NCI-H460 (cell line): ENCODE measurements around the gene ATP11C. TPM values are rescaled to one million over a fixed set of nuclear protein-coding genes. Genes with fewer than 3 reads are reported as not detected.

ENCODE experiments used
- DNase-seq: peaks from one replicate; pipeline ENCODE4 v3.0.0-alpha.2; 2016; ENCODE audit warnings: low read depth; ENCODE audit errors: extremely low read depth
- total RNA-seq: library from RNA; depleted of rRNA; stranded (reverse); fragments of >200 nt; shearing (Covaris generic); gene quantifications from 2 replicates; pipeline ENCODE4 v1.2.3, GENCODE V29; 2014

ATP11C gene
- total RNA-seq, 1 experiment from 2014 or later = 65.9 TPM

DNA sequence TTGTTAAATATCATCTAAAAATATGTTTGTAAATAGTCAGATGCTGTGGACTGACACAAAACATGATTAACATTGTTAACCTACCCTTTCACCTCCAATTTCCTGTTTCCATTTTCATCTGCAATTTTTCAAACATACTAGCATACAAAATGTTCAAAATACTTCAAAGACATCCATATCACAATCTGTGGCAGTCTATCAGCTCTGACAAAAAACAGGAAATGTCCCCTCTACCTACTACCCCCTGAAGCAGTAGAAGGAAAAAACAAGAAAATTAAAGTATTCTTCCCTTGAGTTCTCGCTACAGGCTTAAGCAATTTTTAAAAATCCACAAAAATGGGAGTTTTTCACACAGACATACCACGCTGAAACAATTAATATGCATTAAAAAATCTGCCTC lies 116.6 kb downstream of the ATP11C start:
- DNase-seq = no peak

DNA sequence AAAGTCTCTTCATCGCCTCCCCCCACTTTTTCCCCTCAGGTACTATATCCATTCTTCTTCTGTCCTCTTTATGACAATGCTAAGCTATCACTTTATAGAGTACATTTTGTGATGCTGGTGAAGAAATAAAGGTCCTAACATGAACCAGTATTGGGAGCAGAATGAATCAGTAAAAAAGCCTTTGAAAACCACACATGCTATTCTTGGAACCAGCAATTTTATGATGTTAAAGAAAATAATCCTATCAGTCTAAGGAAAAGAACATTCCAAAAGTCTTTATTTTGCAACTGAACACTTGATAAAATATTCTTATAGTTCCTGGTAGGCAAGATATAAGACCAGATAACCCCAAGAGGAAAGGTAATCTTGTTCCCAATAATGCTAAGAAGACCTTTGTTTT lies 117.1 kb downstream of the ATP11C start:
- DNase-seq = no peak

GRCh38 chrX:139811942-139812629 lies 120.8 kb downstream of the ATP11C start:
- DNase-seq = no peak

DNA sequence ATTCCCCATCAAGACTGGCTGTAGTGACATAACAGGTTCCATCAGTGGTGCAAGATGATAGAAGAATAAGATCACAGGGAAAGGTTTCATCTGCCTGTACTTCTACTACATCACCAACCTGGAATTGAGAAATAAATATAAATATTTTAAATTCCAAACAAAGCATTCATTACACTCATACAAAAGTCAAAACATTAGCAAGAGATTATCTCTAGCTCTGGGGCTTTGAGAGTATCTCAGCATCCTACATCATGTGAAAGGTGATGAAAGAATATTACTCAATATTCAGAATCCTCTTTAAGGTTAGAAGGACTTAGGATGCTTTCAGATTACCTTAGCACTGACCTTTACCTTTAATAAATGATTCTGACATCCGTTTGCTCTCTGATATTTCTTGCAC lies 128.4 kb downstream of the ATP11C start:
- DNase-seq = no peak

- no peak for DNase-seq
Observed at GRCh38 chrX:139803224-139803623, 129.6 kb downstream of the ATP11C start.

DNA sequence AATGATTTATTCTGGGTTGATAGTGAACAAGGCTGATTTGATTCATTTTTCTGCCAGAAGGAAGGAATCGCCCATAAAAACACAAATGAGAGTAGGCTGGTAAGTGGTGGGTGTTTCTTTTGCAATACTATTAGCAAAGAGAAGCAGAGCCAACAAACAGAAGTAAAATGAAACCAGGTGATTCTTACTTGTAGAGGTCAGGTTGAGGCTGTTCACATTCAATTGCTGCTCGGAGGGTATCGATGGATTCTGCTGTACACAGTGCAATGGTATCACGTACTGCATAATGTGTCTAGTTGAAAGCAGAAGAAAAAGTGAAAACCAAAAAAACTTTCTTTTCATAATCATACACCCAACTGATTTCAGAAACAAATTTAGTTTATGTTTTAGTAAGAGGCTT lies 130.8 kb downstream of the ATP11C start:
- DNase-seq = no peak

- no peak for DNase-seq
Observed at GRCh38 chrX:139801397-139801813, 131.4 kb downstream of the ATP11C start.

DNA sequence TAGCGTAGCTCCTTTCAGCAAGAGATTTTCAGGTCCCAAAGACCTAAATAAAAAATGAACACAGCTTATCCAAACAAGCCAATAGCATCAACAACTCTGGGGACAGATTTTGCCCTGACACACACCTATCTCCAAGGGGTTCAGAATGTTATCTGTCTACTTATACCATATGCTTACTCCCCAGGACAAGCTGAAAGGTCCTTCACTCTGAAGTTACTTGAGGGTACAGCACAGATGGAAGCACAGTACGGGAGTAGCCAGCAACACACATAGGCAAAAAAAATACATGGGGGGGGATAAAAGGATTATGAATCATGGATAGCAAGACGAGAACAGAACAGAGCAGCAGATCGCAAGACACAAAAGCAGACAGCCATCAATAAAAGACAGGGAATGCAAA lies 134.2 kb downstream of the ATP11C start:
- no peak for DNase-seq

DNA sequence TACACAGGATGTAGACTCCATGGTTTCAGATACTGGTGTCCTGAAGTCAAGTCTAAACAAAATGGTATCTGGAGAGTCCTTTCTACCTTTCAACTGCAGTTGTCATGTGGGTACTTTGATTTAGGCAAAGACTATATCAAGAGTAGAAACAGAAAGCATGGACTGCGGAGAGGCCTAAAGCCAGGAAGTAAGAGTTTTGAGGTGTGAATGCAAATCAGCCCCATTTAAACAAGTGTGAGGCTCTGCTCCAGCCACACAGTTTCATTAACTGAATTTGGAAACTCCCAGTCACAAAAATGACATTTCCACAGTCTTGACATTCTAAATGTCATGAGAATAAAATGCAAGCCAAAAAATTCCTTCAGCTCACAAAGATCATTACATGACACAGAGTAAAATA lies 137.7 kb downstream of the ATP11C start:
- DNase-seq = no peak

DNA sequence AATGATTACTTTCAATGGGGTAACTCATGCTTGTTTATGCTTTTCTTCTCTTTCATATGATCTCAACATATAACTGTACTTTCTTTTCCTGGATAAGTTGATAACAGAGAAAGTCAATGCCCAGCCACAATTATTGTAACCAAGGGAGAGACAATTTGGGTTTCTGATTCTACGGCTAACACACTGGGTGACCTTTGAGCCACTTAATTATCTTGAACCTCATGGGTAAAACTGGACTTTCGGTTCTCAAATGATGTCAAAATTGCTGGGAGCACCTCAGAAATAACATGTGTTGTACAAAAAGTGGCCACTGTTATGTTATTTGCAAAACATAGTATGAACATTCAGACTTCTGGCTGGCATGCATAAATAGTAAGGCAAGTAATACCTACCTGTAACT lies 145.3 kb downstream of the ATP11C start:
- no peak for DNase-seq

DNA sequence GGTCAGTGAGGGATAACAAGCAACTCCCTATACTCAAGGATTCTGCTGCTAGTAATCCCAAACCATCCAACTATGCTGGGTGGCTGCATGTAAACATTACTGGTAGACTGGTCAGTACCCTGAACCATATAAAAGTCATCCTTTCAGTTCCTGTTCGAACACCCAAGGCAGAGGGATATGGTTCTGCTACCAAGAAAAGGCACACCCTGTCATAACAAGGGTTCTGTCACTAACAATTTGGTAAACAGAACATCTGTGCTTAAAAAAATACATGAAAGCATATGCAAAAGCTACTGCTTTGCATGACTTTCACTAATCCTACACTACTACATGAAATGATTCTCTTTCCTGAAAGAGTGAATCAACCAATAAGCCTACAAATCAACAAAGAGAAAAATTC lies 148.0 kb downstream of the ATP11C start:
- DNase-seq = no peak

GRCh38 chrX:139783959-139784358 lies 148.9 kb downstream of the ATP11C start:
- no peak for DNase-seq

DNA sequence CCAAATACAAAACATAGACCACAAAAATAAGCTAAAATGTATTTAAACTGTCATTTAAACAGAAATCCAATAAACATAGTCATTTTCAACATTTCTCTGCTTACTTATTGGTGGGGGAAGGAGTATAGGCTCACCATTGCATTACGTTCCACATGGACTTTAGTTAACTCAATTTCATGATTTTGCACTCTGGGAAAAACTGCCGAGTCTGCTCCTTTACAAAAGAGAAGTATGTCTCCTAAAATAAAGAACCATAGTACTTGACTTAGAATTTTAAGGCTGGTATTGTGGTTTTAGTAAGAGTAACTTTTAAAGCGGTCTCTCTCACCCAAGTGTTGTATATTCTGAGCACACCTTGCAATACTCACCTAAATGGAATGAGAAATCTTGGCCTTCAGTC lies 149.8 kb downstream of the ATP11C start:
- DNase-seq = no peak

- no peak for DNase-seq
Observed at GRCh38 chrX:139776599-139776998, 156.3 kb downstream of the ATP11C start.

GRCh38 chrX:139770366-139770765 lies 162.5 kb downstream of the ATP11C start:
- no peak for DNase-seq

GRCh38 chrX:139766545-139766983 lies 166.3 kb downstream of the ATP11C start:
- DNase-seq = no peak

DNA sequence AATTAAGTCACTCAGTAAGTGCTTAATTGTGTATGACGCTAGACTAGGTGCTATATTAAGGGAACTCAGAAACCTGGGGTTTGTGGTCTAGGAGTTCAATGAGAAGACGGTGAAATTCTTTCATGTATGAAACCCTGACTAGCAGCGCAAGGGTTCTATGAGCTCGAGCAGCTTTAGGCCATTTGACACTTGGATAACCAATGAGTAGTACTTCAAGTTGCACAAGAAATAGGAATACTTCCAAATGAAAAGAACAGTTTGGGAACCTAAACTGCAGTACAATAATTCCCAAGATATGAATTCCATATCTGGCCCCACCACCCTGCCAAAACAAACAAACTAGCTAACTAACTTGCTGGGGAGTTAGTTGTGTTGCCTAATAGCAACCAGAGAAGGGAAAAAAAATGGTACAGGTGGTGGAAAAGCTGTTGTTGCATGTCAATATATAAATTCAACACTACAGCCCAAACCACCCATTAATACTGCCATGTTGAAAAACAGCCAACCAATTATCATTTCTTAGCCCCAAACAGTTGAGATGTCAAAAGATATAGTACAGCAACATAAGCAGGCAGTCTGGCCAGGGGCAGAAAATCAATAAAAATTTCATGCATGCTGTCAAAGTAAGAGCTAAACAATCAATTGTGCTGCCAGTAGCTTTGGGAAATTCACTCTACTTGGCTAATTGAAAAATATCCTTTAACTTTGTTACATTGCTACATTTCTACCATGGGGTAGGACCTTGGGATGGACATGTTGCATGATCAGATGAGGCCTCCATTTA lies 170.3 kb downstream of the ATP11C start:
- no peak for DNase-seq

- DNase-seq = peak; percentile 25
Observed at GRCh38 chrX:139759637-139760036, 173.2 kb downstream of the ATP11C start.

DNA sequence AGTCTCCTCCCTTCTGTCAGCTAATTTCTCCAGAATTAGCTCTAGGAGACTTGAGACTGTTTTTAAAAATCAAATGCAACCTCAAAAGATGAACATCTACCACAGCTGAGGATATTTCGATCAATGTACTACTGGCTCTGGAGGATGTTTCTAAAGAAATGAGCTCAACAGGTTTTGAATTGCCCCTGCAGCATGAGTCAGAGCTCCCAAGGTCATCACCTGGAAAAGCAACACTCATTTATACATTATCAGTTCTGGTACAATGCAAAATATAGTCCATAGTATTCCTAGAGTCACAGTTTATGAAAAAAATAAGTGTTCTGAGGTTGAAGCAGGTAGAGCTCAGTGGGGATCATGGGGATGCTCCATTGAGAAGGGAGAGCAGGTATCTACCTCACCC lies 174.0 kb downstream of the ATP11C start:
- no peak for DNase-seq

GRCh38 chrX:139758250-139758649 lies 174.6 kb downstream of the ATP11C start:
- DNase-seq = no peak

GRCh38 chrX:139751053-139751452 lies 181.8 kb downstream of the ATP11C start:
- no peak for DNase-seq

DNA sequence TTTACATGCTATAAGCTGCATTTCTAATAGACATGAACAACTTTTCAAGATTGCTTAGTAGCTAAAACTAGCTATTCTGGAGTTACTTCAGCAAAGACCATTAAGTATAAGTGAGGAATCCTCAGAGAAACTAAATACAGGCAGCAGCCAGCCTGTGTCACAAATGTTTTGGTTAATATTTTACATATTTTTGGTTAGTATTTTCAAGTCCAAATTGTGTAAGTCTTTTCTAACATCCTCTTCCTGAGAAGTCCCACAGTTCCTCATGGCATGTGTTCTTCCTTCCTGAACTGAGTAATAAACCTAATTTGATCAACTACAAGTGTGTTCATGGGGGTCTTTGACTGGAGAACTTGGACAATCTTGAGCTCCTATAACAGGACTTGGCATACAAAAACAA lies 182.5 kb downstream of the ATP11C start:
- DNase-seq = no peak
